Duodenal mucosa (tissue), 2 donors: Measurements from ENCODE around the gene TESK2.

ENCODE experiments used
- H3K27ac ChIP-seq: one replicate; pipeline ENCODE4 v1.7.0; 2013; ENCODE audit warnings: low read depth, low read length
- H3K27me3 ChIP-seq, 2 donors: one replicate each; pipeline ENCODE4 v1.7.0; 2013; ENCODE audit warnings: low read length in 2 of 2, control low read depth in 1 of 2; ENCODE audit not compliant: insufficient read depth in 2 of 2, control insufficient read depth in 1 of 2
- H3K36me3 ChIP-seq, 2 donors: one replicate each; pipeline ENCODE4 v1.7.0; 2013; ENCODE audit warnings: low read length in 2 of 2, control low read depth in 1 of 2; ENCODE audit not compliant: insufficient read depth in 2 of 2, control insufficient read depth in 1 of 2
- H3K4me1 ChIP-seq, 2 donors: one replicate each; pipeline ENCODE4 v1.7.0; 2013; ENCODE audit warnings: low read length in 2 of 2, control low read depth in 1 of 2; ENCODE audit not compliant: insufficient read depth in 2 of 2, control insufficient read depth in 1 of 2
- H3K4me3 ChIP-seq, 2 donors: one replicate each; pipeline ENCODE4 v1.7.0; 2013; ENCODE audit warnings: low read length in 2 of 2, low read depth in 1 of 2
- H3K9ac ChIP-seq, 2 donors: one replicate each; pipeline ENCODE4 v1.7.0; 2013; ENCODE audit warnings: low read length in 2 of 2, low read depth in 1 of 2
- H3K9me3 ChIP-seq, 2 donors: one replicate each; pipeline ENCODE4 v1.7.0; 2013; ENCODE audit warnings: low read length in 2 of 2, control low read depth in 1 of 2; ENCODE audit not compliant: control insufficient read depth in 1 of 2

Gene TESK2

GRCh38 chr1:45317166-45317565 lies 173.8 kb downstream of the TESK2 start:
- Histone ChIP-seq H3K4me3 (no peak overlapping the region), H3K27me3 (no peaks in the 10 kb centered on the region), H3K36me3 (no peaks in the 10 kb centered on the region), H3K27ac (no peak overlapping the region), H3K4me1 (no peaks in the 10 kb centered on the region), H3K9me3 (no peaks in the 10 kb centered on the region), H3K9ac (no peak overlapping the region)

- no peak overlapping the region for H3K27ac ChIP-seq
- no peak overlapping the region for H3K4me3 ChIP-seq
- no peak overlapping the region for H3K9ac ChIP-seq
- H3K27me3 ChIP-seq = no peaks in the 10 kb centered on the region
- H3K9me3 ChIP-seq = no peaks in the 10 kb centered on the region
- no peaks in the 10 kb centered on the region for H3K4me1 ChIP-seq
- no peaks in the 10 kb centered on the region for H3K36me3 ChIP-seq
These were observed 176.7 kb downstream of the TESK2 start for GRCh38 chr1:45314266-45314665.

DNA sequence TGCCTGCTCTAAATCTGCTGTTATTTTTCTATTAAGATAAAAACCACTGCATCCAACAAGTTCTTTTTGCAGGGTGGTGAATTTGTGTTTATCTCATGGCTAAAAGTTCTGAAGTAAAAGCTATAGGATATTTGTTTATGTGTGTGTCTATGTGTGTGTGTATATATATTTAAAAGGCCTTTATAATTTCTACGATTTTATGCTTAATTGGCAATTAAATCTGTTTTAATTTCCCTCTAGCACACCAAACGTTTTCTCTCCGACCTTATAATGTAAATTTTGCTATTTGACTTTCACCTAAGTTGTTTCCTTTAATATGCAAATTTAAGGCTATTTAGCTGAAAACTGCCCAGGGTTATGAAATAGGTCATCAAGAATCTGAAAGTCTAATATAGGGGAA lies 184.1 kb downstream of the TESK2 start:
- no peaks in the 10 kb centered on the region for H3K36me3 ChIP-seq
- H3K27ac ChIP-seq = no peak overlapping the region

GRCh38 chr1:45306319-45306718 lies 184.6 kb downstream of the TESK2 start:
- Histone ChIP-seq H3K27me3 (no peaks in the 10 kb centered on the region), H3K36me3 (no peaks in the 10 kb centered on the region), H3K9me3 (no peaks in the 10 kb centered on the region), H3K4me1 (peaks cover 8 to 11% of the 10 kb centered on the region in 2 donors), H3K9ac (no peak overlapping the region), H3K27ac (no peak overlapping the region), H3K4me3 (no peak overlapping the region)

More for the DNA sequence above, 184.1 kb downstream of the TESK2 start:
- no peaks in the 10 kb centered on the region for H3K27me3 ChIP-seq
- H3K9me3 ChIP-seq = no peaks in the 10 kb centered on the region
- H3K9ac ChIP-seq = no peak overlapping the region
- no peak overlapping the region for H3K4me3 ChIP-seq
- H3K4me1 ChIP-seq = peaks cover 8 to 11% of the 10 kb centered on the region in 2 donors

GRCh38 chr1:45305231-45305630 lies 185.7 kb downstream of the TESK2 start:
- H3K4me1 ChIP-seq = peaks cover 8 to 11% of the 10 kb centered on the region in 2 donors
- H3K9me3 ChIP-seq = no peaks in the 10 kb centered on the region
- H3K36me3 ChIP-seq = no peaks in the 10 kb centered on the region
- no peaks in the 10 kb centered on the region for H3K27me3 ChIP-seq
- H3K27ac ChIP-seq = no peak overlapping the region
- no peak overlapping the region for H3K4me3 ChIP-seq
- H3K9ac ChIP-seq = peak overlapping the region in 1 of 2 donors; percentile 95

DNA sequence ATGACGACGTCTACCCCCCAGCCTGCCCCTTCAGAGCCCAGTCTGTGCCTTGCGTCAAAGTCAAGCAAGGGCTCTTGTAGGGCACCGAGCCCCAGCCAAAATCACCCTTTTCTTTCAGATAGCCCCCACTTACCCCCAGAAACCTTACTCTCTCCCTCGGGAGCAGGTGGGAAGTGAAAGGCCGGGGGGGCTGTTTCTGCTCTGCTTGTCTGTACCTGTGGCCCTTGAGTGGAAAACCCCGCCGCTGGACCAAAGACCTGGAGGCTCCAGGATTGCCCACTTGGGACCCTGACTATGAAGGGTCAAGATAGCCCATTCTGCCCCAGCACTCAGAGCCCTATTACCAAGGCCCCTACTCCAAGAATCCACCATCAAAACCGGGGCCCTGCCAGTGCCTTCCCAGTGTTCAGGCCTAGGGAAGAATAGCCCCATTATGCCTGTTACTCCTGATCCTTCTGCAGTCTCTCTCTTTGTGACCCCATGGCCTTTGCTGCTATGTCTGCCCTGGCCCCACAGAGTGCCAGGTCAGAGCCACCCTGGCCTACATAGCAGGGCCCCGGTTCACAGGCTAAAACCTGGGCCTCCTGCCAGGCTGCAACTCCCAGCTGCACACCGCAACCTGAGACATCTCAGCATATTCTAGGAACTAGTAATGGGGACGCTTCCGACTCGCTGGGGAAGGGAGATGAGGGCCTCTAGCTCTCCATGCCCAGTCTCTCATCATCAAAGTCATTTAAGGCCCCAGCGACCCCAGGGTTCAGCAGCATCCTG lies 186.5 kb downstream of the TESK2 start:
- Histone ChIP-seq H3K36me3 (no peaks in the 10 kb centered on the region), H3K9ac (peak overlapping the region; percentile 84 to 95), H3K4me1 (peaks cover 8 to 11% of the 10 kb centered on the region in 2 donors), H3K27ac (peak overlapping the region; percentile 89), H3K9me3 (no peaks in the 10 kb centered on the region), H3K27me3 (no peaks in the 10 kb centered on the region), H3K4me3 (peak overlapping the region; percentile 86 to 94)

DNA sequence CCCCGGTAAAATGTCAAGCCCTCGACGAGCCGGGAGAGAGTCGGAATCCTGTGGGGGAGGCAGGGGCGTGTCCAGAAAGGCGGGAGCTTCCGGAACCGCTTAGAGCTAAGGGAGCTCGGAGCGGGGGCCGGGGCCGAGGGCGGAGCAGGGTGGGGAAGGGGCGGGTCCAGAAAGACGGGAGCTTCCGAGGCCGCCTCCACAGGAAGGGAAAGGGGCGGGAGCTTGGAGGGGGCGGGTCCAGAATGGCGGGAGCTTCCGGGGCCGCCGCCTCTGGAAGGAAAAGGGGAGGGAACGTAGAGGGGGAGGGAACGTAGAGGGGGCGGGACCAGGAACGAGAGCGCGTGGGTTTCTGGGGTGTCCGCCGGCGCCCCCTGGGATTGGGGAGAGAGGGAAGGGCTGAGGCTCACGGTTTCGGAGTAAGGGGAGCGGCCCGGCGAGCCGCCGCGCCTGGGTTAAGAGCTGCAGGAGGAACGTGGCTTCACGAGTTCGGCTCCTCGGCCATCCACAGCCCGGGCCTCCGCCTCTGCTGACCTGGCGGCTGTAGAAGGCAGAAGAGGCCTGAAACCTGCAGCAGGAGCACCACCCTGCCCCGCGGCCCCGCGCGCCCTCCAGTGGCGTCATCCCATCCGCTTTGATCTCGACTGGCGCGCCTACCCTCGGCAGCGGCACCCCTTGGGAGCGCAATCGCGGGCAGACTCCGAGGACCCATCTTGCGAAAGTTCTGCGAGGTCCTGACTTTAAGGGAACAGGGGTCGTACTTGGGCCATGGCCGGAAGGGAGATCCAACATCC lies 187.2 kb downstream of the TESK2 start:
- no peaks in the 10 kb centered on the region for H3K36me3 ChIP-seq
- peak overlapping the region; percentile 84 to 95 for H3K9ac ChIP-seq
- no peaks in the 10 kb centered on the region for H3K27me3 ChIP-seq
- peaks cover 8 to 11% of the 10 kb centered on the region in 2 donors for H3K4me1 ChIP-seq
- no peaks in the 10 kb centered on the region for H3K9me3 ChIP-seq
- H3K27ac ChIP-seq = peak overlapping the region; percentile 89
- peak overlapping the region; percentile 86 to 94 for H3K4me3 ChIP-seq

DNA sequence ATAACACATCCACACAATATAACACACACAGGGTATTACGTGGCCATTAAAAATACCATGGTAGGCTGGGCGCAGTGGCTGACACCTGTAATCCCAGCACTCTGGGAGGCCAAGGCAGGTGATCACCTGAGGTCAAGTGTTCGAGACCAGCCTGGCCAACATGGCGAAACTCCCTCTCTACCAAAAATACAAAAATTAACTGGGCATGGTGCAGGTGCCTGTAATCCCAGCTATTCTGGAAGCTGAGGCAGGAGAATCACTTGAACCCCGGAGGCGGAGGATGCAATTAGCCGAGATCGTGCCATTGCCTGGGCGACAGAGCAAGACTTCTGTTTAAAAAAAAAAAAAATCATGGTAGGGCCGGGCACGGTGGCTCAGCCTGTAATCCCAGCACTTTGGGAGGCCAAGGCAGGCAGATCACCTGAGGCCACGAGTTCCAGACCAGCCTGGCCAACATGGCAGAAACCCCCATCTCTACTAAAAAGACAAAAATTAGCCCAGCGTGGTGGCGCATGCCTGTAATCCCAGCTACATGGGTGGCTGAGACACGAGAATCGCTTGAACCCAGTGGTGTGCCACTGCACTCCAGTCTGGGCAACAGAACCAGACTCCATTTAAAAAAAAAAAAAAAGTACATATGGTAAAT lies 188.3 kb downstream of the TESK2 start:
- H3K27ac ChIP-seq = no peak overlapping the region

DNA sequence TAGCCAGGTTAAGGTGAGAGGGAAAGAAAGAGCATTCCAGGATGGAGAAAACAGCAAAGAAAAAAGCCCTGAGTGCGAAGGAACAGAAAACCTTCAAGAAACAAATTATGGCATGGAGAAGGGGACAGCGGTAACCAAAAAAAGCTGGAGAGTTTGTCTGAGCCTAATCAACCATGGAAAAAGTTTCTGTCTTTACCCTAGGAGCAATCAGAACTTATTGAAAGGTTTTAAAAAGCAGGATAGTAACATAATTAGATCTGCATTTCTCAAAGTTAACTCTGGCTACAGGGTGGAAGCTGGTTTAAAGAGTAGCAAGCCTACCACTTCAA lies 190.3 kb downstream of the TESK2 start:
- H3K36me3 ChIP-seq = no peaks in the 10 kb centered on the region
- peaks cover 8 to 11% of the 10 kb centered on the region in 2 donors for H3K4me1 ChIP-seq
- no peaks in the 10 kb centered on the region for H3K9me3 ChIP-seq
- no peak overlapping the region for H3K9ac ChIP-seq
- H3K27ac ChIP-seq = no peak overlapping the region
- no peak overlapping the region for H3K4me3 ChIP-seq
- no peaks in the 10 kb centered on the region for H3K27me3 ChIP-seq

More for the DNA sequence above, 188.3 kb downstream of the TESK2 start:
- H3K9ac ChIP-seq = peak overlapping the region; percentile 80 to 81
- peaks cover 8 to 11% of the 10 kb centered on the region in 2 donors for H3K4me1 ChIP-seq
- H3K9me3 ChIP-seq = no peaks in the 10 kb centered on the region
- H3K27me3 ChIP-seq = no peaks in the 10 kb centered on the region
- no peaks in the 10 kb centered on the region for H3K36me3 ChIP-seq
- H3K4me3 ChIP-seq = peak overlapping the region; percentile 73 to 77
